ENCODE data around the gene BCAR3.

DNA sequence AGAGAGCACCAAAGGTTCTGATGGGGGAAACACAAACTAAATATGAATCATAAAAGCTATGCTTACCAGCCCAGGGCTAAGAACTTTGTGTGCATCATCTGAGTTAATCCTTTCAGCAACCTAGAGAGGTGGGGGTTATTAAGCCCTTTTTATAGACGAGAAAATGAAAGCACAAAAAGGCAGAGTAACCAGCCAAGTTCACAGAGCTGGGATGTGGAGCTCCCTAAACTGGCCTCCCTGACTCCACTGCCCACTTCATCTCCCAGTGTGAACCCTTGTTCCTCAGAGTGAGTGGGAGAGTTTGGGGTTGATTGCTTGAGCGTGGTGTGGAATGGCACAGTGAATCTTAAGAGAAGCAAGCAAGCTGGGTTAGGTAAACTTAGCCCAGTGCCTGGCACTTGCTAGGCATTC, 10.8 kb upstream of the BCAR3 start:
- TF ChIP-seq POLR2A (IDR thresholded peaks at IDR 0.05) = no peak
- TF ChIP-seq, protein P1, sequence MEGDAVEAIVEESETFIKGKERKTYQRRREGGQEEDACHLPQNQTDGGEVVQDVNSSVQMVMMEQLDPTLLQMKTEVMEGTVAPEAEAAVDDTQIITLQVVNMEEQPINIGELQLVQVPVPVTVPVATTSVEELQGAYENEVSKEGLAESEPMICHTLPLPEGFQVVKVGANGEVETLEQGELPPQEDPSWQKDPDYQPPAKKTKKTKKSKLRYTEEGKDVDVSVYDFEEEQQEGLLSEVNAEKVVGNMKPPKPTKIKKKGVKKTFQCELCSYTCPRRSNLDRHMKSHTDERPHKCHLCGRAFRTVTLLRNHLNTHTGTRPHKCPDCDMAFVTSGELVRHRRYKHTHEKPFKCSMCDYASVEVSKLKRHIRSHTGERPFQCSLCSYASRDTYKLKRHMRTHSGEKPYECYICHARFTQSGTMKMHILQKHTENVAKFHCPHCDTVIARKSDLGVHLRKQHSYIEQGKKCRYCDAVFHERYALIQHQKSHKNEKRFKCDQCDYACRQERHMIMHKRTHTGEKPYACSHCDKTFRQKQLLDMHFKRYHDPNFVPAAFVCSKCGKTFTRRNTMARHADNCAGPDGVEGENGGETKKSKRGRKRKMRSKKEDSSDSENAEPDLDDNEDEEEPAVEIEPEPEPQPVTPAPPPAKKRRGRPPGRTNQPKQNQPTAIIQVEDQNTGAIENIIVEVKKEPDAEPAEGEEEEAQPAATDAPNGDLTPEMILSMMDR (IDR thresholded peaks at IDR 0.05) = no peak
- TF ChIP-seq POLR2AphosphoS5 (IDR thresholded peaks at IDR 0.05) = no peak
- TF ChIP-seq EP300 (IDR thresholded peaks at IDR 0.05) = no peak
